Right kidney (tissue), 9 donors: ENCODE results near the gene SETD3.

Experiments
- DNase-seq: peaks from one replicate; pipeline ENCODE4 v3.0.0-alpha.2; 2016
- long read RNA-seq, 8 donors: transcript quantifications; one replicate each; lab custom pipeline, GENCODE V29; 2026

Gene SETD3
- long read RNA-seq, donor 1, transcript SETD3-202 (13 exons, 2,878 nt) = major isoform, 7 of 19 reads
- long read RNA-seq, donor 1, partial matches to known transcripts = 9 of 19 reads
- long read RNA-seq, donor 1, other reads (novel, unspliced or antisense) = 0 of 19 reads
- long read RNA-seq, donor 2, partial matches to known transcripts = 0 of 2 reads
- long read RNA-seq, donor 2, other reads (novel, unspliced or antisense) = 0 of 2 reads
- long read RNA-seq, donor 3, partial matches to known transcripts = 14 of 16 reads
- long read RNA-seq, donor 3, other reads (novel, unspliced or antisense) = 0 of 16 reads
- long read RNA-seq, donor 4, transcript SETD3-202 (13 exons, 2,878 nt) = major isoform, 5 of 25 reads
- long read RNA-seq, donor 4, partial matches to known transcripts = 19 of 25 reads
- long read RNA-seq, donor 4, other reads (novel, unspliced or antisense) = 0 of 25 reads
- long read RNA-seq, donor 5, transcript SETD3-202 (13 exons, 2,878 nt) = major isoform, 15 of 29 reads
- long read RNA-seq, donor 5, partial matches to known transcripts = 14 of 29 reads
- long read RNA-seq, donor 5, other reads (novel, unspliced or antisense) = 0 of 29 reads
- long read RNA-seq, donor 6, transcript SETD3-202 (13 exons, 2,878 nt) = major isoform, 8 of 8 reads
- long read RNA-seq, donor 6, partial matches to known transcripts = 0 of 8 reads
- long read RNA-seq, donor 6, other reads (novel, unspliced or antisense) = 0 of 8 reads
- long read RNA-seq, donor 7 = 0 reads
- long read RNA-seq, donor 8, transcript SETD3-202 (13 exons, 2,878 nt) = major isoform, 7 of 18 reads
- long read RNA-seq, donor 8, partial matches to known transcripts = 11 of 18 reads
- long read RNA-seq, donor 8, other reads (novel, unspliced or antisense) = 0 of 18 reads

DNA sequence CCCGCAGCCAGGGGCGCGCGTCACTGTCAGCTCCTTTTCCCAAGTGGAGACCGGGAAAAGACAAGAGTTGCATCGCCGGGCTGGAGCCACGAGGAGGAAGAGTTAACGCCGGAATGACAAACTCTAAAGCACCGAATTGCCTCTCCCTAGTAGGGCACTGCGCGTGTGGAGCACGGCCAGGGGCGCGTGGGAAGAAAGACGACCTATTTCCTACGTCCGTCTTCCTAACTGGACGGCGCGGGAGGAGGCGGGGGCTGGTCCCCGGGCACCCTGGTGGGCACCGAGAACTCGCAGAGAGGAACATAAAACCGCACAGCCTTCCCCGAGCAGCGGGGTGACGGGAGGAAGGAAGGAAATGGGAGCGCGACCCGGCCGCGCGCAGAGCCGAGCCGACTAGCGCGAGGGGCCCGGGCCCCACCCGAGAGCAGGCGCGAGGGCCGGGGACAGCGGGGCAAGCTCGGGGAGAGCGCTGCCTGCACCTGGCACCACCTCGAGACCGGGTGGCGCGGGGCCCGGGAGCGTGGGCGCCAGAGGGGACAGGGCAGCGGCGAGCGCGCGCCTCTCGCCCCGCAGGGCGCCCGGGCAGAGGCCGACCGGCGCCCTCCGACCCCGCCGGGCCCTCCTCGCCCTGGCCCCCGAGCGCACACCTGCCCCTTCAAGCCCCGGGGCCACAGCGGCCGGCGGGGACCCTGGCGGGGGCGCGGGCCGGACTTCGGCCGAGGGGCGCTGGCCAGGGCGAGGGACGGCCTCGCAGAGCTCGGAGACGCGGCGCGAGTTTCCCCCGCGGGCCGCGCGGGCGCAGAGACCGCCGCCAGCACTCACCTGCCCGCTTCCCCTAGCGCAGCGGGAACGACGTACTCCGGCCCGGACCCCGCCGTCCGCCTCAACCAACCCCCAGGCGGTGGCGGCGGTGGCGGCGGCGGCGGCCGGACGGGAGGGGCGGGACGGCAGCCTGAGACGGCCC is at the start of gene SETD3:
SETD3 (minus strand) TSS at position 954 of the 964 bp plus-strand sequence. CDS start 15,054 bp downstream, outside the sequence.
- DNase-seq = peak; percentile 78

DNA sequence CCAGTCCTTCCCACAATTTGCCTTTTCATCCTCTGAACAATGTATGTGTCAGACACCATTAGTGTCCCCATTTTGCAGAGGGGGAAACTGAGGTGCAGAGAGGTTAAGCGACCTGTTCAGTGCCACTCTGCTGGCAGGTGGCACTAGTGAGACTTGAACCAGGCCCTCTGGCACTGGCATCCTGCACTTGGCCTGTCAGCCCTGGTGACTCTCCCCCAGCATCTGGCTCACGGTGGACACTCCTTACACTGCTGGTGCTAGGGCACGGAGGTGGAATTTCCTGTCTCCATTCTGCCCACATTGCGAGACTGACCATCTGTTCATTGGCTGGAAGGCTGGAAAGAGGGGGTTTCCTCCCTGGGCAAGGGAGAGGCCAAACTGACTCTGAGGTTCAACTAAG is 49.2 kb upstream of the SETD3 start:
- no peak for DNase-seq

DNA sequence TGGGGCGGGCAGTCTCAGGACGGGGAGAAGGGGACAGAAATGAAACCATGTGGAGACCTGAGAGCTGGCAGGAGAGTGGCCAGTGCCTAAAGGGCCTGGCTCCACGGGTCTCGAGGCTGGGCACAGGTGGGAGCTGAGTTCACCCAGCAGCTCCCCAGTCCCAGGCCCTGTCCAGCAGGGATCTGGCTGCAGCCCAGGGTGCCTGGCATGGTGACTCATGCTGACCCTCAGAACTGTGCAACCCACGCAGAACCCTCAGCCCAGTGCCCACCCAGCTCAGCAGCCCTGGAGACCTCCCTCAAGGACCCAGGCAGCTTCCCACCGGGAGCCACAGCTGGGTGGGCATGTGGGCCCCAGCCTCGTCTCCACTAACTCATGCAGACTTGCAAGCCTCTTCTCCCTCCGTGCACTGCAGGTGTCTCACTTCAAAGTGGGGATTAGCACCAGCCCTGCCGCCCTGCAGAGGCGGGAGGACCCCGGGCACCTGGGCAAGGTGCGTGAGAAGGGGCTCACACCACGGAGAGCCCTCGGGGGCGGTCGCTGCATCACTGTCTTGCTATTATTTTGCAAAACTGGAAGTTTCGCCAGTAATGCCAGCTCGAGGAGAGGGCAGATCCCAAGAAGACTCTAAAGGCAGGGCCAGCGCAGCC is 46.9 kb upstream of the SETD3 start:
- no peak for DNase-seq

DNA sequence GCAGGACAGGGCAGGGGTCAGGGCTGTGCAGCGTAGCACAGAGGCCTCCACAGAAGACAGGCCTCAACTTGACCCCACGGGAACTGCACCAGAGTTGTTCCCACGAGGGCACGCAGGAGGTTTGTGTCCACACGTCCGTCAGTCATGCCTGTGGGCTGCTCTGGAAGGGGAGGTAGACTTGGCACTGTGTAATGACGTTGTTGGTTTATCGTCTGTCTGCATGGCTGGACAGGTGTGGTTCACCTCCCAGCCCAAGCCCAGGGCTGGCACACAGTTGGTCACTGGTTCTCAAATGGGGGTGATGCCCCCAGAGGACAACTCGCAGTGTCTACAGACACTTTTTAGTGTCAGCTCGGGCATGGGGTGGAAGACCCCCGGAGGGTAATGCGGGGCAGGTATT is 46.4 kb upstream of the SETD3 start:
- DNase-seq = no peak

DNA sequence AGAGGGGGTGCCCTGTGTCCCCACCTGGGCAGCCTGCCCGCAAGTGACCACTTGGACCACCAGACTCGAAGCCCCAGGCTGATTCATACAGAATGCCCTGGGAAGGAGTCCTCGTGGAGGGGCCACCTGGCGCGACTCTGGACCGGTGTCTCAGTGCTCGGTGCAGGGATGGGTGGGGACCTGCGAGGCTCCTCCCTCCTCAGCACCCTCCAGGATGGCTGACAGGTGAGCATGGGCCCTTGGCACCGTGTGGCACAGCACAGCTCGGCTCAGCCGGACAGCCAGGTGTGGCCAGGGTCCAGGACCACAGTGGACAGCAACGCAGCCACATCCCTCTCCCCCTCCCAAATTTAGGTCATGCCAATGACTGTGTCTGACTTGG is 45.0 kb upstream of the SETD3 start:
- DNase-seq = no peak

DNA sequence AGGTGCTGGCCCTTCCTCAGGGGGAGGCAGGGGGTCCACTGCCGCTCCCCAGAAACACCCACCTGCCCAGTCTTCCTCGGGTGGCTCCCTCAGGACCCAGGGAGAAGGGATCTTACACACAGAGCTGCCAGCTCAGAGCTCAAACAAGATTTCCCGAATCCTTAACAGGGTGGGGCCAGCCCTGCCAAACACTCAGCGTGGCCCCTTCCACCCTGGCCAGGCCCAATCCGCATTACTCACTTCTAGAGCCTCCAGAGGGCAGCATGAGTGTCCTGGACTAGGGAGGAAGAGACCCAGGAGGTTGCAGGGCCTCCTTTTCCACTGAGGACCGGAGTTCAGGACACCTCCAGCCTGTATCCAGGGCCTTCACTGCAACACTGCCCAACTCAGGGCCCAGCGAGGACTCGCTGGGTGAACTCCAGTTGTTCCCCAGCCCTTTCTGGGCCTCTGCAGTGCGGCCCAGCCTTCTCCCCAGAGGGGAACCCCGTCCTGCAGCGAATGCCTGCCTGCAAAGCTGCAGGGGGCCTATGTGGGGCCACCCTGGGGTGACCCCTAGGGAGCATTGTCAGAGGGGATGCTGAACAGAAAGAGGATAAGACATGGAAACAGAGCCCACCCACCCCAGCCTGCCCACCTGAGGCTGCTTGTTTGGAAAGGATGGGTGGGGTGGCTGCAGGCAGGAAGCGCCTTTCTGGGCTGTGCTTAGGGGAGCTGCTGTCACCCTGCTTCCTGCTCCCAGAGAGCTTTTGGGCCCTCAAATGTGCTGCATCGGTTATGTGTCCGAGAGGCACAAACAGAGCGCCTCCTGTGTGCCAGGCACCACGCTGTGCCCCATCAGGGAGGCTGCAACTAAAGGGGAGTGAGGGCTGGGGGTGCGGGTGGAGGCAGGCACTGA is 44.4 kb upstream of the SETD3 start:
- no peak for DNase-seq

DNA sequence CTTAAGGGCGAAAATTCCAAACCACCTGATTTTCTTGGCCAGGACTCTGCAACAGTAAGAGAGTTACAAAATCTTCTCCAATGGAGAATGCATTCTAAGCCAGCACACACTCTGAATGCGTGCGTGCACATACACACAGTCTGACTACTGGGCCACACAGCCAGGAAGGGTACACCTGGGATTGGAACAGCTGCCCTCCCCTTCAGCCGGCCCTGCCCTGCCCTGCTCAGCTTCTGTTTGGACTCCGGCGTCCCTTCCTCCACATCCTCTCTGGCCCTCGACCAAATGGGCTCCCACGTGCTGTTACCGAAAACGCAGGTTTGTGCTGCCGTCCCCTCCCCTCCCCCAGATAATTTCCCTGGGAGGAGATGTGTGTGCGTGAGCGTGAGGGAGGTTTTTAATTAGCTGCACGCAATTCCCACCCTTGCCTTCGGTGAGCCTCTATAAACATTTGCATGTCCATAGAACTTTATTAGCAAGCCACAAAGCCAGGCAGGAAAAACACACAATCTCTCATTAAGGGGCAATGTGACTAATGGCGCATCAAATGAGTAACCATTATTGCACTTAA is 43.5 kb upstream of the SETD3 start:
- DNase-seq = no peak

DNA sequence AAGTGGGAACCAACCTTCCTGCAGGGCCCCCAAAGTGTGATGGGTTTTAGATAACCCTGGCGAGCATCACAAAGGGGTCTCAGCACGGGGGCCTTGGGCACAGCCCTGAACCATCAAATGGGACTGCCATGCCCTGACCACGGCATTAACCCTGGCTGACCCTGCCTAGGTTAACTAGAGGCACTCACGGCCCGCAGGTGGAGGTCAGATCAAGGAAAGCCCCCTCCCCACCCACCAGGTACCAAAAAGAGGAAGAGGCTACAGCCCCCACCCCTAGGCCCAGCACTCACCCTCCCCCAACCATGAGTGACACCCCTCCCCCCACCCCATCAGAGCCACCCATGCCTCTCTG is 43.0 kb upstream of the SETD3 start:
- DNase-seq = no peak

DNA sequence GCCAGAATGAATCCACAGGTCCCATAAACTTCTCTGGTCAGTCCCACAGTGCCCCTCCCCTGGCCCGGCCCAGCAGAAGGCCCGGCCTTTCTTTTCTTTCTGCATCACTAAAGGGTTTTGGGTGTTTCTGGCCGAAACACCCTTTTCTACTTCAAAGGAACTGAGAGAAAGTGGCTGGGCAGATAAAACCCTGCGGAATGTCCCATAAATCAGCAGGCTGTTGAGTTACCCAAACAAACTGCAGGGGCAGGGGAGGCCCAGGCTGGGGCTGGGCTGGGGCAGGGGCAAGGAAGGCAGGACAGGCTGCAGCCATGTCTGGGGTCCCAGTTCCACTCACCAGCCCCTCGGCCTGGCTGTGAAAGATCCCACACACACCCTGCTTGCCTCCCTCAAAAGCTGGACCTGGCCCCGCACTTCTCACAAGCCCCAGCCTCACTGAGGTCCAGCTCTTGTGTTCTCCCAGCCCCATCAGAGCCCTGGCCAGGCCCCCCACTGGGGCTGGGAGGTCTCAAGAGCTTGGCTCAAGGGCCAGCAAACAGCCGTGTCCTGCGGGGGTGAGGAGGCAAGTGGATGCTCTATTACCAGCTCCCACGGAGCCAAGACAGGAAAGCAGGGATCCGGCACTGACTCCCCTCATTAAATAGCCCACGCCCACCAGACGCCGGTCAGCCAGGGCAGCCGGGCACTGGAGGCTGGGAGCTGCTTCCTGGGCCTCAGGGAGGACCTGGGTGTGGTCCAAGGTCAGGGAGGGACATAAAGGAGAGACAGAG is 42.5 kb upstream of the SETD3 start:
- peak; percentile 49 for DNase-seq

DNA sequence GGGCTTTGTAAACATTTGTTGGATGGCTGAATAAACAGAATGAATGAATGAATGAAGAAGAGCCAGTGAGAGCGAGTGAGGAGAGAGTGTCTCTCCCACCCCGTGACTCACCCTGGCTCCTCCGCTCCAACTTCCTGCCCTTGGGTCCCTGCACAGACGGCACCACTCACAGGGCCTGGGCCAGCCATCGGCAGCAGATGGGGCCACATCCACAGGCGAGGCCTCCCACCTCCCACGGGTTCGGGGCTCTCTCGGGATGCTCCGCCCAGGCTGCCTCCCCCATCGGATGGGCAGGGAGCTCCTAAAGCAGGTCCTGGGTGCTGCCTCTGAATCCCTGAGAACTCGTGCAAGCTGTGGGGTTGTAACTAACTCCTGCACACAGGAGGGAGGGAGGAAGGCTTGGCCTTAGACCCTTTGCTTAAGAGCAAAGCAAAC is 41.8 kb upstream of the SETD3 start:
- DNase-seq = peak; percentile 60

DNA sequence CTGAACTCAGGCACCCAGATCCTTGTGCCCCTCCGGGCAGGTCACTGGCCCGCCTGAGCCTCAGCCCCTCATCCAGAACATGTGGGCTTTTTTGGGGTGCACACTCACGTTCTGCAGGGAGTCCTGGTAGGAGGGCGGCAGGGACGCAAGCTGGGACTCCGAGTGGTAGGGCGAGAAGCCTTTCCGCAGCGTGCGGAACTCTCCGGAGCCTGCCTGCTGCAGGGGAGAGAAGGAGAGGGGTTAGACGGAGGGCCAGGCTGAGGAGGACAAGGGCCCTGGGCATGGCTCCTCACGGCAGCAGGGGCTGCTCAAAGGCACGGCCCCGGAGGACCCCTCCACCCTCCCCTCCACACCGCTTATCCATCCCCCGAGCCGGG is 41.4 kb upstream of the SETD3 start:
- no peak for DNase-seq

DNA sequence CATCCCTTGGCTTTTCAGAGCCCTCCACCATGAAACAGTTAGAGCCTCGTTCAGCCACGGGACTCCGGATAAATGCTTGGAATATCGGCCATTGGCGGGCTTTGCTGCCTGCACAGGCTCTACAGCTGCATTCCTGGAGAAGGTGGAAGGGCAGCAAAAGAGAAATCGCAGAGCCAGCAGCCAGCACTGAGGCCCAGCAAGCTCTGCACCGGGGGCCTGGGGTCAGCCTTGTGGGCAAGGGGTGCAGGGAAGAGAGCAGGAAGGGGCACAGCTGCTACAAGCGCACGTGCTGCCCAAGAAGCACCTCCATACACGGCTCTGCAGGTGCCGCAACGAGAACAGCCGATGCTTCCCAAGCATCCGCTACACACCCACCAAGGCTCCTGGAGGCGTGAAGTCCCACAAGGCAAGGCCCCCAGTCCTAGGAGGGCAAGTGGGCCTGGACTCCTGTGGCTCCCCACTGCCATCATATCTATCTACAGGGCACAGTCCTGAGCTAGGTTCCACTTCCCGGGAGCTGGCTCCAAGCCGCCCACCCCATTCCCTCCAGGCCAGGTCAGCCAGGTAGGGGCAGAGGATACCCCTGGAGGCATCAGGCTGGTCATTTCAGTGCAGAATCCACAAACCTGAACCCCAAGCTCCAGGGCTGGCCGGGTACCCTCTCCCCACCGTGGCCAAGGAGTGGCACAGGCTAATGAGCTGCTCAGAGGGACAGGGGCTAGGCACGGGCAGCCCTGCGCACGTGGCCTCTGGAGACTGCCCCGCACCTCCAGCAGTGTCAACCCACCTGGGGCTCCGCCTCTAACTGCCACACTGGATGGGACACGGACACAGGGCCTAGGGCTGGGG is 40.7 kb upstream of the SETD3 start:
- no peak for DNase-seq

DNA sequence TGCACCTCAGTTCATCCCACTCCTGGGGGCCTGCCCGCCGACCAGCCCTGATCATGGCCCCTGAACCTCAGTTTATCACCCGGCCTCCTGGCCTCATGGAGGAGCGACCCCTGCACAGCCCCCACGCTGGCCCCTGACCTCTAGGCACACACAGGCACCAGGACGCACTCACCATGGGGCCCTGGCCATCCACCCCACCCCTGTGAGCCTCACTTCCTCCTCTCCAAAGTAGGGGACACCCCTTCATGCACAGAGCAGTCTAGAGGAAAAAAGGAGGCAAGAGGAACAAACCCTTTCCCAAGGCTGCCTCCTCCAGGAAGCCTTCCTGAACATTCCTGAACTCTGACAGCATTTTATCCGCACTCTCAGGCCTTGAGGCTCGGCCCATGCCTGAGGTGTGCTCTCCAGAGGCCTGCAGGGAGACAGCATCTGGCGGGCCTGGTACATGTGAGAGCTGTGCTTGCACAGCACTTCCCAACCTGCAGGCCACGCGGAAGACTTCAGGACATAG is 40.0 kb upstream of the SETD3 start:
- no peak for DNase-seq

DNA sequence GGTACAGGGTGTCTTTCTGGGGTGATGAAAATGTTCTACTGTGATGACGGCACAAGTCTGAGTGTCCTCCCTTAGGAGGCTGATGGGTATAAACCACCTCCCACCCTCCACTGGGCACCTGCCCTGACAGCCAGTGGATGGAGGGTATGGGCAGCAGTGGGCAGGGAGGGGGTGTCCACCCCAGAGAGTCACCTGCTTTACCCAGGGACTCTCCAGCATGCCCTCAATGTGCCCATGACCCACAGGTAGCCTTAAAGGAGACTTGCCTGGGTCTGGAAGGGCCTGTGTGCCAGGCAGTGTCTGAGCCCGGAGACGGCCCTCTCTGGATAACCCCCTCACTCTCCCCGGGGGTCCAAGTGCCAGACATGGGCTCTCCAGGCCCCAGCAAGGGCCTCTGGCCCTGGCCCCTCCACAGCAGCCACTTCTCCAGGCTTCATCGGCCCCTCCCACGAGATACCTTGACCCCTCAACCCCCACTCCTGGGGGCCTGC is 39.3 kb upstream of the SETD3 start:
- DNase-seq = no peak

DNA sequence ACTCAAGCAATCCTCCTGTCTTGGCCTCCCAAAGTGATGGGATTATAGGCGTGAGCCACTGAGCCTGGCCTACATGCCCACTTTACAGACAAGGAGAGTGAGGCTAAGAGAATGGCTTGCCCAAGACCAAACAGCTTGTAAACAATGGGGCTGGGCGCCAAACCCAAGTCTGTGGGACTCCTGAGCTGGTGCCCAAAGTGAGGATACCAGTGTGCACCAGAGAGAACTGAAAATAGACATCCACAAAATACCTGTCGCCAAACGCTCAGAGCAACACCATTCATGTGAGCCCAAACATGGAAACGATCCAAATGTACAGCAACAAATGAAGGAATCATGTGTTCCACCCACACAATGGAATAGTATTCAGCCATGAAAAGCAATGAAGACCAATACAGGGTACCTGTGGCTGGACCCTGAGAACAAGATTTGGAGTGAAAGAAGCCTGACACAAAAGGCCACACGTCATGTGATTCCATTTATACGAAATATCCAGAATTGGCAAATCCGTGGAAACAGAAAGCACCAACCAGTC is 38.8 kb upstream of the SETD3 start:
- no peak for DNase-seq

DNA sequence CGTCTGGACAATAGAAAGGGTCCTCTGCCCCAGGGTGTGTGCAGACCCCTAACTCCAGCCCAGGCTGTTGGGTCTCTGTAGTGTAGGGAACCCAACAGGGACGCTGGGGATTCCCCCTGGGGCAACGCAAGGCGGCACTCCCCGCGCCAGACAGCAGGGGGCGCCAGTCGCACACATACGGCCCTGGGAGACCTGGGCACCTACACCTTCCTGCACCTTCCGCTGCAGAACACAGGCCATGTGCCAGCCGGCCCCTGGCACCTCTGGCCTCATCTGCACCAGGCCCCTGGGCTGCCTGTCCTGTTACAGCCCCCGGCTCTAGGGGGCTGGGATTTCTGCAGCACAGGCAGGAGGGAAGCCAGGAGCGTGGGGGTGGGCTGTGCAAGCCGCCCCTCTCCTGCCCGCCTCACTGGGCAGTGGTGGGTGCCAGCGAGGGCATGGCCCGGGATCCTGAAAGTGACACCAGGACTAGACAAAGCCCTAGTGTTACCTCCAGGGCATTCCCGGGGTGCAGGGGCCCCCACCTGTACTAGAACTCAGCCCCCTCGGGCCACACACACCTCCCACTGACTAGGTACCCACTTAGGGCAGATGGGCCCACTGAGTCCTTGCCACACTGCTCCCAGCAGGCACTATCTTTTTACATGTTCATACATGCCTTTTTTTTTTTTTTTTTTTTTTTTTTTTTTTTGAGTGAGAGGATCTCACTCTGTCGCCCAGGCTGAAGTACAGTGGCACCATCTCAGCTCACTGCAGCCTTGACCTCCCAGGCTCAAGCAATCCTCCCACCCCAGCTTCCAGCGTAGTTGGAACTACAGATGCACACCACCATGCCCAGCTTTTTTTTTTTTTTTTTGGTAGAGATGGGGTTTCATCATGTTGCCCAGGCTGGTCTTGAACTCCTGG is 38.0 kb upstream of the SETD3 start:
- DNase-seq = peak; percentile 74
